Endothelial cell (in vitro differentiated cells): Measurements from ENCODE around the gene GAS2L3. TPM values are rescaled to one million over a fixed set of nuclear protein-coding genes. Genes with fewer than 3 reads are reported as not detected.
A peak's percentile ranks its signal among the peaks of the same experiment; 100 is the strongest.

Source experiments
- DNase-seq: peaks from one replicate; pipeline ENCODE4 v3.0.0; 2021; ENCODE audit warnings: low spot score
- H3K27ac Mint-ChIP-seq: one replicate; pipeline ENCODE4 v1.8.0; 2021; ENCODE audit warnings: mixed read lengths, inconsistent platforms; ENCODE audit not compliant: unreplicated experiment
- H3K27me3 Mint-ChIP-seq: one replicate; pipeline ENCODE4 v1.8.0; 2021; ENCODE audit warnings: mild to moderate bottlenecking, moderate library complexity, mixed read lengths, inconsistent platforms; ENCODE audit not compliant: unreplicated experiment
- H3K36me3 Mint-ChIP-seq: one replicate; pipeline ENCODE4 v1.8.0; 2021; ENCODE audit warnings: mild to moderate bottlenecking, low read depth, mixed read lengths, inconsistent platforms; ENCODE audit not compliant: unreplicated experiment
- H3K4me1 Mint-ChIP-seq: one replicate; pipeline ENCODE4 v1.8.0; 2021; ENCODE audit warnings: mild to moderate bottlenecking, mixed read lengths, inconsistent platforms; ENCODE audit not compliant: unreplicated experiment
- H3K4me3 Mint-ChIP-seq: one replicate; pipeline ENCODE4 v1.8.0; 2021; ENCODE audit warnings: mild to moderate bottlenecking, mixed read lengths, inconsistent platforms; ENCODE audit not compliant: unreplicated experiment
- H3K9me3 Mint-ChIP-seq: one replicate; pipeline ENCODE4 v1.8.0; 2021; ENCODE audit warnings: mixed read lengths, inconsistent platforms; ENCODE audit not compliant: unreplicated experiment
- total RNA-seq: library from RNA; stranded (reverse); fragmentation: NEBNext Ultra II Directional; extraction: Animal tissue kit (Norgen Biotek cat#: 25700); gene quantifications from one replicate; pipeline ENCODE4 v1.2.1, GENCODE V29; 2021; ENCODE audit not compliant: unreplicated experiment
- TF ChIP-seq, protein P1 (sequence below): fragments of 200-600 bp; sonication (generic); IDR thresholded peaks from one replicate; pipeline ENCODE4 v1.5.0; 2021; ENCODE audit warnings: antibody characterized with exemption; ENCODE audit not compliant: unreplicated experiment

The GAS2L3 gene
- total RNA-seq, 1 donor from 2014 or later = 55.6 TPM

DNA sequence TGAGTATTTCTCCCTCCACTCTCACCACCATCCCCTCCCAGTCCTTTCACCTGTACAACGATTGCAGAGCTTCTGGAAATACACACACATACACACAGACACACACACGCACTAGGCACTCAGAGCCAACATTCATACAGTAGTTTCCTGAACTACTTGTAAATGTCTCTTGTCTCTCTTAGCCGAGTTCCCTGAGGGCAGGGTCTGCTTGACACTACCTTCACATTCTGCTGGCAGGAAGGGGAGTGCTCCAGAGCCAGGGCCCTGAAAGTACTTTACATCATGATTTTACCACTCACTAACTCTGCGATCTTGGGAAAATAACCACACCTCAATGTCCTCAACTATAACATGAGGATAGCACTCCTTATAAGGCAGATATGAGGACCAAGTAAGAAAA, 82.7 kb downstream of the GAS2L3 start:
- H3K4me1 Mint-ChIP-seq = no peaks in the 10 kb centered on the region
- TF ChIP-seq, protein P1, sequence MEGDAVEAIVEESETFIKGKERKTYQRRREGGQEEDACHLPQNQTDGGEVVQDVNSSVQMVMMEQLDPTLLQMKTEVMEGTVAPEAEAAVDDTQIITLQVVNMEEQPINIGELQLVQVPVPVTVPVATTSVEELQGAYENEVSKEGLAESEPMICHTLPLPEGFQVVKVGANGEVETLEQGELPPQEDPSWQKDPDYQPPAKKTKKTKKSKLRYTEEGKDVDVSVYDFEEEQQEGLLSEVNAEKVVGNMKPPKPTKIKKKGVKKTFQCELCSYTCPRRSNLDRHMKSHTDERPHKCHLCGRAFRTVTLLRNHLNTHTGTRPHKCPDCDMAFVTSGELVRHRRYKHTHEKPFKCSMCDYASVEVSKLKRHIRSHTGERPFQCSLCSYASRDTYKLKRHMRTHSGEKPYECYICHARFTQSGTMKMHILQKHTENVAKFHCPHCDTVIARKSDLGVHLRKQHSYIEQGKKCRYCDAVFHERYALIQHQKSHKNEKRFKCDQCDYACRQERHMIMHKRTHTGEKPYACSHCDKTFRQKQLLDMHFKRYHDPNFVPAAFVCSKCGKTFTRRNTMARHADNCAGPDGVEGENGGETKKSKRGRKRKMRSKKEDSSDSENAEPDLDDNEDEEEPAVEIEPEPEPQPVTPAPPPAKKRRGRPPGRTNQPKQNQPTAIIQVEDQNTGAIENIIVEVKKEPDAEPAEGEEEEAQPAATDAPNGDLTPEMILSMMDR = no peak
- no peak overlapping the region for H3K4me3 Mint-ChIP-seq
- no peaks in the 10 kb centered on the region for H3K36me3 Mint-ChIP-seq
- H3K27me3 Mint-ChIP-seq = peaks cover 3% of the 10 kb centered on the region
- DNase-seq = no peak
- no peaks in the 10 kb centered on the region for H3K9me3 Mint-ChIP-seq
- no peak overlapping the region for H3K27ac Mint-ChIP-seq

DNA sequence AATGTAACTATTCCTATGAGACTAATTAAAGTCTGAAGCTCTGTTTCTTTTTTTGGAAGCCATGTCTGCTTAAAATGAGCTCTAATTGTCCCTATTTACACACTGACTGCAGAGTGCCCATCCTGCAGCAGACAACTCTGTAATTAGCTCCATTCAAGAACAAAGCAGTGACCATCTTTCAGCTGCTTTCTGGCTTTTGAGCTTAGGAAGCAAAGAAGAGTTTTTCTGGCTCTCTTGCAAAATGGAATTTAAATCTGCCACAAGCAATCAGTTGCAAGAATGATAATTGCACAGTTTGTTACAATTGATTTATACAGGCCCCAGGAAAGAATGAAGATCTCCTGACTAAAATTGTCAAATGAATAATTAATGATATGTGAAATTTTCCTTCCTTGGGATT, 83.4 kb downstream of the GAS2L3 start:
- DNase-seq = no peak
- no peaks in the 10 kb centered on the region for H3K36me3 Mint-ChIP-seq
- no peak overlapping the region for H3K4me3 Mint-ChIP-seq
- H3K27ac Mint-ChIP-seq = no peak overlapping the region
- H3K4me1 Mint-ChIP-seq = peaks cover 2% of the 10 kb centered on the region
- TF ChIP-seq, protein P1 = no peak
- H3K27me3 Mint-ChIP-seq = peaks cover 3% of the 10 kb centered on the region
- H3K9me3 Mint-ChIP-seq = no peaks in the 10 kb centered on the region

DNA sequence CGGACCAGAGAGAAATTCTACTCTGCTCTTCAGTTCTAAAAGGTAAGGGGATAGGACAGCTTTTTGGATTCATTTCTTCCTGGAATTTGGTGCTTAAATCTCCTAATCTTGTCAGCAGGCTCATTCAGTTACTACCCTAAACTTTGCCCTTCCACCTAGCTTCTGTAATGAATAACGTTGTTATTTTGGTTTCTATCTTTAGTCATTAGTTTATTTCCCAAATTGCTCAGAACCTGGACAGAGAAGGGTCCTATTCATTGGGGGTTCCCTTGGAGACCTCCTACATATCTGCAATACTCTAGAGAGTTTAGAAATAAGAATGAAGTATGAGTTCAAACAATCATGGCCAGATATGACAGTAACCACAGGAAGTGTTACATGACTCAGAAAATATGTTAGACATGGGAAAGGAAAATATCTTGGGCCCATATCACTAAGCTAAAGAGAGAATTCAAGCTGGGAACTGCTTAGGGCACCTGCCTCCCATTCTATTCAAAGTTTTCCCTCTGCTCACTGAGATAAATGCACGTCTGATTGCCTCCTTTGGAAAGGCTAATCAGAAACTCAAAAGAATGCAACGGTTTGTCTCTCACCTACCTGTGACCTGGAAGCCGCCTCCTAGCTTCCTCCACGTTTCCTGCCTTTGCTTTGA, 87.9 kb downstream of the GAS2L3 start:
- no peaks in the 10 kb centered on the region for H3K36me3 Mint-ChIP-seq
- no peaks in the 10 kb centered on the region for H3K9me3 Mint-ChIP-seq
- H3K27me3 Mint-ChIP-seq = peaks cover 1% of the 10 kb centered on the region
- DNase-seq = no peak
- no peak overlapping the region for H3K27ac Mint-ChIP-seq
- H3K4me1 Mint-ChIP-seq = peaks cover 3% of the 10 kb centered on the region
- TF ChIP-seq, protein P1 = no peak
- H3K4me3 Mint-ChIP-seq = no peak overlapping the region

DNA sequence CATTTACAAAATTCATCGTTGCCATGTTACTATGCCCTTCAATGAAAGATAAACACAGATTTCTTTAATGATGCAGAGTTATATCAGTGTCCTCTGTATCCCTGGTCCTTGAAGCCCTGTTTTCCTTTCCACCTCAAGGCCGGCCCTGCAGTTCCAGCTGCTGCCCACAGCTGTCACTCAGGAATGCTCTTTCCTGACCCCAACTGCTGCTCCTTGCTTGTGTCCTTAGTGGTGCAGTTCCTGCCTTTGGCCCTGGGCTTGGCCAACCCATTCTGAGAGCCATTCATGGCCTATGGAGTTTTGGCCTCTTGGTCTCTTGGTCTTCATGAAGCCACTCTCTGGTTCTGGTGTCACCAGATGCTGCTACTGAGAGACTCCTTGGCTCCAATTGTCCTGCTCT, 93.1 kb downstream of the GAS2L3 start:
- Mint-ChIP-seq H3K27ac (no peak overlapping the region), H3K4me1 (peaks cover 3% of the 10 kb centered on the region), H3K9me3 (no peaks in the 10 kb centered on the region), H3K27me3 (peaks cover 4% of the 10 kb centered on the region), H3K36me3 (no peaks in the 10 kb centered on the region), H3K4me3 (no peak overlapping the region)
- TF ChIP-seq, protein P1 = no peak
- DNase-seq = no peak

DNA sequence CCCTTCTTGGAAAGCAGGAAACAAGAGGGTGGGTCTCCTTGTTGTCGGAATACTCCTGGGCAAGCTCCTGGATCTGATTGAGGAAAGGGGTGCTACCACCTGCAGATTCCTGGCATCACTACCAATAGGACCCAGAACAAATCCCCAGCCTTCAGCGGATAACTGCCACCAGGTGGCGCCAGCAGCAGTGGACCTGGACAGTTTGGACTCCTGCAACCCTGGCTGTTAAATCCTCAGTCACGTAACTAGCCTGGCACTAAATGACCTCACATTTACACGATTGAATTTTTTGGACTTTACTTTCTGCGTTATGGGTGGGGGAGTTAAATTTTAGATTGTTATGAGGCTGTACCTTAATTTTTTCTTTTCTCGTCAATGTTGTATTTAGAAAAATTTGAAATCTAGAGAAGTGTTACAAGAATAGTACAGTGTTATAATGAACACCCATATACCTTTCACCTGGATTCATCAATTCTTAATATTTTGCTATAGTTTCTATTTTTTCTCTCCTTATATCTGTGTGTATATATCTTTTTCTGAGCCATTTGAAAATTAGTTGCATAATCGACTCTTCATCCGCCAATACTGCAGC, 95.6 kb downstream of the GAS2L3 start:
- no peaks in the 10 kb centered on the region for H3K36me3 Mint-ChIP-seq
- H3K9me3 Mint-ChIP-seq = no peaks in the 10 kb centered on the region
- H3K27me3 Mint-ChIP-seq = peaks cover 4% of the 10 kb centered on the region
- no peaks in the 10 kb centered on the region for H3K4me1 Mint-ChIP-seq
- TF ChIP-seq, protein P1 = peak; percentile 92
- no peak overlapping the region for H3K4me3 Mint-ChIP-seq
- DNase-seq = peak; percentile 89
- H3K27ac Mint-ChIP-seq = no peak overlapping the region
